Measurements from ENCODE around the gene HEXD.

GRCh38 chr17:82392209-82392920 lies 25.8 kb upstream of the HEXD start:
- TF ChIP-seq CTCF (IDR thresholded peaks at IDR 0.05) (no peak), POLR2A (IDR thresholded peaks at IDR 0.05) (no peak)
